A204.1 (cell line): ENCODE data around the gene SDK1.

Source experiments
- FAIRE-seq: peaks from 2 replicates; lab custom pipeline; 2012; peaks lifted over from hg19 to GRCh38; lab: Jason Lieb, UNC

The SDK1 gene

GRCh38 chr7:3791327-3791726 lies 490.3 kb downstream of the SDK1 start:
- no peak for FAIRE-seq

- no peak for FAIRE-seq
Measured at GRCh38 chr7:3795141-3795540, 494.1 kb downstream of the SDK1 start.

DNA sequence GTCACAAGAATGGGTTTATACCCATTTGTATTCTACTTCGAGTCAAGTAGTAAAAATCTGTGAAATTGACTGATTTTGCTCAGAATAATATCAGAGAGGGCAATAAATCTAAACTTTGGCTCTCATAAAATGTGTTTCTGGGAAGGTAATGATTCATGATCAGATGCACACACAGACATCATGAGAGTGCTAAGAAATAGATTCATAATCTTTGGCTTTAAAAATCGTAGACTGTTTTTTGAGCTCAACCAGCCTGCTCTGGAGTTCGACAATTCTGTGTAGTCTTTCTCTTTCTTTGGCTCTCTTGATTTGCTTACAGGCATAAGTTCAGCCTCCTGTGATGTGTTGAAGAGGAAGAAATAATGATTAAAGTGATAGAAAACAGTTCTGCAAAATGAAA lies 494.7 kb downstream of the SDK1 start:
- FAIRE-seq, result no peak

- FAIRE-seq, result no peak
Measured at GRCh38 chr7:3805151-3805550, 504.1 kb downstream of the SDK1 start.

GRCh38 chr7:3806516-3806915 lies 505.5 kb downstream of the SDK1 start:
- FAIRE-seq, result no peak

DNA sequence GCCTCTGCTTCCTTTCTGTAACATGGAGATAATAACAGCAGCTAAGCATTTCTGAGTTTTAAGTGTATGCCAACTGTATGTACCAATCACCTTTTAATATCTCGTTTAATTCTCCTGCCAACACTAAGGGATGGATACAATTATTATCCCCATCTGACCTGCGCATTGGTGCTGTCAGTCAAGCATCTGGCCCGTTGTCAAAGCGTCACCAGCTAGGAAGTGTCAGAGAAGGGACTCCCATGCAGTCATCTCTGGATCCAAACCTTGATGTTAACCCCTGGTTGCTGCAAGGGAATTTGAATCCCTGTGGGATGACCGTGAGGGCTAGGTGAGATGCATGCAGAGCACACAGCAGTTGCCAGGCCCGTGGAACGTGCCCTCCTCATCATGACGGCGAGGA lies 506.8 kb downstream of the SDK1 start:
- FAIRE-seq, result no peak

- FAIRE-seq, result no peak
Measured at GRCh38 chr7:3821488-3821887, 520.4 kb downstream of the SDK1 start.

- no peak for FAIRE-seq
Measured at GRCh38 chr7:3825491-3825890, 524.4 kb downstream of the SDK1 start.

- FAIRE-seq, result no peak
Measured at GRCh38 chr7:3832199-3832598, 531.1 kb downstream of the SDK1 start.

GRCh38 chr7:3835109-3835508 lies 534.1 kb downstream of the SDK1 start:
- FAIRE-seq, result no peak

DNA sequence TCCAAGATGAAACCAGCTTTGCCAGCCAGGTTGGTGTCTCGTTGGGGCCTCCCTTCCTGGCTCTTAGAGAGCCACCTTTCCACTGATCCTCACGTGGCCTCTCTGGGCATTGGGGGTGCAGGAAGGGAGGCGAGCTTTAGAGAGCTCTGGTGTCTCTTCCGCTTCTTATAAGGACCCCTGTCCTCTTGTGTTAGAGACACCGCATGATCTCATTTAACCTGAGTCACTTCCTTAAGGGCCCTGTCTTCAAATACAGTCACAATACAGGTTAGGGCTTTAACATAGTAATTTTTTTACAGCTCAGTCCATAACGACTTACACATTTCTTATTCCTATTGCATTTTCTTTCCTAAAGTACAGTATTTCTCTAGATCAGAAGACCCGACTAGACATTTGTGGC lies 535.8 kb downstream of the SDK1 start:
- no peak for FAIRE-seq

DNA sequence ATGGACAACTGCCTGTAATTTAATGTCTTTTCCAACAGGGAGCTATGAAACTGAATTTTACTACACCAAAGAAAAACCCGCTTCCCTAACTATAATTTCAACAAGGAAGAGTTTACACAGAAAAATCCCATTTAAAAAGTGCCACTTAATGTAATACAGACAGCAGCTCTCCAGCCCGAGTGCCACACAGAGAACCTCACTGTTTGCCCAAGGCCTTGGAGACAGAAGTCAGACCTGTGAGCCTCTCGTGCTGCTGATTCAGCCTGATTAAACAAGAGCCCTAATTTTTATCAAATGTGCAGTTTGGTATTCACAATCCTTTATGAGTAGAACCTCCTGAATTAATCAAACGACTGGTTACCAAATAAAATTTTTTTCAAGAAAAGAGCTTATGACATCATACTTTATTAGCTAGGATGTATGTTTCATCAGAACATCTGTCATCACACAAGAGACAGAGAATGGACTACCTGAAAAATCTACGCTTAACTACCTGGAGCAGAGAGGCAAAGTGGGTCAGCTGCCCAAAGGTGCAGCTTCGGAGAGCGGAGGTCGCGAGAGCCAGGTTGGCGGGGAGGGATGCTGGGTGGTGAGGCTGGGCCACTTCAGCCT lies 543.6 kb downstream of the SDK1 start:
- FAIRE-seq, result no peak

DNA sequence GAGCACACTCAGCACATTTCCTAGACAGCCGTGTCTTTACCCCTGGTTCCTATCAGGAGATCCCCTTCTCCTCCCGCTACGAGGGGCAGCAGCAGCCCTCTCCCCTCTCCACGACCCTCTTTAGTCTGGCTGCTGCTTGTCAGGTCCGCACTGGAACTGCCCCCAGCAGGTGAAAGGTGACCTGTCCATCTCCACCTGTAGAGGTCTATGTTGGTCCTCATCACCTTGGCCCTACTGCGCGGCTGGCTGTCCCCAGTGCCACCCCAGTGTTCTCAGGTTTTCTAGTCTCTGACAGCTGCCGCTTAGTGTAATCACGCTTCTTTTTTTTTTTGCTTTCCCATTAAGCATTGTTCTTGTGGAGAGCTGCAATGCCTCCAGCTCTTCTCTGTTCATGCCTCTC lies 545.7 kb downstream of the SDK1 start:
- no peak for FAIRE-seq

DNA sequence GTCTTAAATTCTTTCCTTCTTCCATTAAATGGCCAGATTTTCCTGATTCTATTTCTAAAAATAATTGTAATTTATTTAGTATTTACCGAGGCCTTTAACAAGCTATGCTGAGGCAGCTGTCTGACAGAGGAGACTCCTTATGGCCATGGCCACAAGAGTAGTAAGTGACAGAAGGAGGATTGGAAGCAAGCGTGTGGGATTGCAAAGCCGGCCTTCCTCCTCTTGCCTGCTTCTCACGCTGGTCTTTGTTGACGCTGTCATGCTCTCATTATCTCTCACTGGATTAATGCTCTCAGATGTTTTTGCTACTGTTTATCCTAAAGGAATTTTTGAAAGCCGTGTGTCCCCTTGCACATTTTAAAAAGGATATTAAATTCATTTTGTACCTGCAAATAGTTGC lies 546.3 kb downstream of the SDK1 start:
- no peak for FAIRE-seq

DNA sequence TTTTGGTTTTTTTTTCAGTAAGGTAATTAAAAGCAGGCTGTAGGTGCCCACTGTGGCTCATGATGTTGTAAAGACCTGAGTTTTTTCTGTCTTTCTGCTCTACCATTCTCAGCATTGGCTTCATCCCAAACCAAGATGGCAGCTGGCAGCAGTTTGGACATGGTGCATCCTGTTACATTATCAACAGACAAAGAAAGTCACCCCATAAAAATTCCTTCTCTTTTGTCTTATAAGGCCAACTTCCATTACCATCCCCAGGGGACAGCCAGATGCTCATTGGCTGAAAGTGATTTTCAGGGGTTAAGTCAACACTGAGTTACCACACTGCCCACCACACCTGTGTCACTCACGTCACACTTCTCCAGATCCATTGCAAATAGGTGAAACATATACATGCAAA lies 558.4 kb downstream of the SDK1 start:
- no peak for FAIRE-seq

GRCh38 chr7:3860932-3861331 lies 559.9 kb downstream of the SDK1 start:
- FAIRE-seq, result no peak

- FAIRE-seq, result no peak
Measured at GRCh38 chr7:3861386-3861785, 560.3 kb downstream of the SDK1 start.

DNA sequence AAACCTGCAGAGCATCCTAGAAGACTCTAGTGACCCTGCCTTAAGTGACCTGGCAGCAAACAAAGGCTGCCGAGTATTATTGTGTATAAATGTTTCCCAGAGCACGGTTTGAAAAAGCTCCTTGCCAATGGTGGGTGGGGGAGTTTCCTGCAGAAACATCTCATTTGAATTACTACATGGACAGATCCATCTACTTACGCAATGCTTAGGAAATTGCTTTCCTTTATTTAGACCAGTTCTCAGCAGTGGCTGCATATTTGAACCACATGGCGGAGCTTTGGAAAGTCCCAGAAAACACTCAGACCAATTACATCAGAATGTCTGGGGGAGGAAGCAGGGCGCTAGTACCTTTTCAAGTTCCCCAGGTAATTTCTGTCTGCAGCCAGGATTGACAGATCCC lies 560.9 kb downstream of the SDK1 start:
- no peak for FAIRE-seq

GRCh38 chr7:3862774-3863173 lies 561.7 kb downstream of the SDK1 start:
- no peak for FAIRE-seq

- no peak for FAIRE-seq
Measured at GRCh38 chr7:3866277-3866676, 565.2 kb downstream of the SDK1 start.

GRCh38 chr7:3867863-3868262 lies 566.8 kb downstream of the SDK1 start:
- FAIRE-seq, result no peak

DNA sequence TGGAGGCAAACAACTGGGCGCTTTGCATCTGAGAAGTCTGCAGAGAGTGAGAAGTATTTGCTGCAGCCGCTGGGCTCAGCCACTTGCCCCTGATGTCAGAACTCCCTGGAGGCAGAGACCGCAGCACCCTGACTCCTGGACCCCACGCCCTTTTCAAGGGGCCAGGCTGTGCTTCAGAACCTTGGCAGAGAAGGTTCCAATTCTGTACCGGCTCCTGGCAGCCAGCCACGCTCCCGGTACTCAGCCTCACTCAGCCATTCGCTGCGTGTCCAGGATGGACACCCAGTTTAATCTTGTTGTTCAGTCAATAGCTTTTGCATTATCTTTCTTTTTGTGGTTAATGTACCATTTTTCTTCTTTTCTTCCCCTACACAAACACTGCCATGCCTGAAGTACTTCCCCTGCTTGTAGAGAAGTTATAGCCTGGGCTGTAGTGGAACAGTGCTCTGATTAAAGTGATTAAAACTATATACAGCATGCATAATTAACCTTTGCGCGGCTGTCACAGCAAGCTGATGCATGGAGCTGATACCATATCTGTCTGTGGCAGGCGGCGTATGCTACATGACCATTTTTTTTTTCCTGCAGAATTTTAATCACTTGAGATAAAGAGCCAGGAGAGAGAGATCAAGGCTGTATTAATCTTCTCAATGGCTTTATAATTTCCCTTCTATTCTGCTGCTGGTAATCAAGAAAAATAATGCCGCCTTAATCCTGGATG lies 578.5 kb downstream of the SDK1 start:
- no peak for FAIRE-seq

GRCh38 chr7:3880228-3880987 lies 579.4 kb downstream of the SDK1 start:
- FAIRE-seq, result no peak

DNA sequence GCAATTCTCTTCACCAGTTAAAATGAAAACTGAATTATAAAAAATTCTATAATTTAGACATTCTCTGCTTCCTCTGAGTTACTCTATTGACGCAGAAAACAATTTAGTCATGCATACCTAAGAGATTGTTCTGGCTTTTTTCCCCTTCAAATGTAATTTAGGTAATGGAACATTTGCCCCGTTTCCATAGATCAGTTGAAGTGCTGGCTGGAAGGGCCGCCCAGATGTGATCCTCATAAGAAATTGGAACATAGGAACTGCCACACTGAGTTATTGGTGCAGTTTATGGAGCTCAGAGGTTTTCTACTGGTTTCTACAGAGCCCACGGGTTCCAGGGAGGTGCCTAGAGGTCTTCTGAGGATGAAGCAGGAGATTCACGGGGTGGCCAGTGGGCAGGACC lies 581.7 kb downstream of the SDK1 start:
- FAIRE-seq, result no peak
